Skin of body (tissue), 2 donors: ENCODE measurements around the gene BHLHE23. TPM values are rescaled to one million over a fixed set of nuclear protein-coding genes. Genes with fewer than 3 reads are reported as not detected.
"Not testable (repeated sequence)": the region's sequence is repeated elsewhere in the genome, so short reads cannot be mapped to it uniquely, and the experiment has no call there.

Source experiments
- DNase-seq: peaks from one replicate; lab custom pipeline; 2025; lab: John Stamatoyannopoulos, UW
- total RNA-seq: library from RNA; depleted of rRNA; stranded (reverse); fragments of >200 nt; gene quantifications from one replicate; pipeline ENCODE4 v1.2.3, GENCODE V29; 2014

The BHLHE23 gene
- total RNA-seq, 1 donor from 2014 or later = not detected

DNA sequence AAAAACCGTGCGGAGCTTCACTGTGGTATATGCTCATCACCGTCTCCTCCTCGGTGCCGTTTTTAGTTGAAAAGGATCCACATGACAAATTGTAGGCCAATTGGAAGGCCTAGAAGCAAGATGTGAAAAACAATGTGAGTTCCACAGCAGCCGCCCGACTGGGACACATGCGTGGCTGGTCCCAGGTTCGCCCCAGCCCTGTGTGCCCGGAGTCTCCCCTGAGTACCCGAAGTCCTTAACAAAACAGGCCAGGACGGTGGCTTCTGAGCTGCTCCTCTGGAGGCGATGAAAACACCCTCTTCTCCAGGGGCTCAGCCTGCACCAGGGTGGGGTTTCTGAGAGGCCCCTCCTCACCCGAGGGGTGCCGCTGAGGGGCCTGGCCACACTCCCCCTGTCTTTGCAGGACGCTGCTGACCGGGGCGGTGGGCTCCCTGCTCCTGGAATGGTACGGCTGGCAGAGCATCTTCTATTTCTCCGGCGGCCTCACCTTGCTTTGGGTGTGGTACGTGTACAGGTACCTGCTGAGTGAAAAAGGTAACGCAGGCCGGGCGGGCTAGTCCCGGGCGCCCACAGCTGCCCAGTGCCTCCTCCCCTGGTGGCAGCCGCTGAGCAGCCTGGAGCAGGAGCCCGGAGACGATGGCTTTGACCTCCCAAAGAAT is 44.4 kb downstream of the BHLHE23 start:
- DNase-seq = no peak

DNA sequence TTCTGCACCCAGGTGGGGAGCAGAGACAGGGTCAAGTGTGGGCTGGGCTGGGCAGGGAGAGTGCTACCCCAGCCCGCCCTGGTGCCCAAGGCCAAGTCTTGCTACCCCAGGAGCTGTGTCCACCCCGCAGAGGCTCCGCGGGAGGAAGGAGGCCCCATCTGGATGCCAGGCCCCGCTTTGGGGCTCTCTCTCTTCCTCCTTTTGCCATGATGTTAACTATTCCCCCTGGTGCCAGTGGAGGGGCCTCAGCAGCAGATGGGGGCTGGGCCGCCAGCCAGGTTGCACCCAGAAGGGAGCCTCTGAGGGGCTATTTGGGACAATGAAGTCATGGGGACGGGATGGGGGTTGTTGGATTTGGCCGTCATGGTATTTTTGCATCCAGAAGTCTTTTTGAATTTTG is 45.0 kb downstream of the BHLHE23 start:
- DNase-seq = no peak

- no peak for DNase-seq
These were observed 45.4 kb downstream of the BHLHE23 start for GRCh38 chr20:62961310-62961783.

- DNase-seq = not testable (repeated sequence)
These were observed 46.1 kb downstream of the BHLHE23 start for GRCh38 chr20:62960446-62961309.

- no peak for DNase-seq
These were observed 46.7 kb downstream of the BHLHE23 start for GRCh38 chr20:62959998-62960436.

DNA sequence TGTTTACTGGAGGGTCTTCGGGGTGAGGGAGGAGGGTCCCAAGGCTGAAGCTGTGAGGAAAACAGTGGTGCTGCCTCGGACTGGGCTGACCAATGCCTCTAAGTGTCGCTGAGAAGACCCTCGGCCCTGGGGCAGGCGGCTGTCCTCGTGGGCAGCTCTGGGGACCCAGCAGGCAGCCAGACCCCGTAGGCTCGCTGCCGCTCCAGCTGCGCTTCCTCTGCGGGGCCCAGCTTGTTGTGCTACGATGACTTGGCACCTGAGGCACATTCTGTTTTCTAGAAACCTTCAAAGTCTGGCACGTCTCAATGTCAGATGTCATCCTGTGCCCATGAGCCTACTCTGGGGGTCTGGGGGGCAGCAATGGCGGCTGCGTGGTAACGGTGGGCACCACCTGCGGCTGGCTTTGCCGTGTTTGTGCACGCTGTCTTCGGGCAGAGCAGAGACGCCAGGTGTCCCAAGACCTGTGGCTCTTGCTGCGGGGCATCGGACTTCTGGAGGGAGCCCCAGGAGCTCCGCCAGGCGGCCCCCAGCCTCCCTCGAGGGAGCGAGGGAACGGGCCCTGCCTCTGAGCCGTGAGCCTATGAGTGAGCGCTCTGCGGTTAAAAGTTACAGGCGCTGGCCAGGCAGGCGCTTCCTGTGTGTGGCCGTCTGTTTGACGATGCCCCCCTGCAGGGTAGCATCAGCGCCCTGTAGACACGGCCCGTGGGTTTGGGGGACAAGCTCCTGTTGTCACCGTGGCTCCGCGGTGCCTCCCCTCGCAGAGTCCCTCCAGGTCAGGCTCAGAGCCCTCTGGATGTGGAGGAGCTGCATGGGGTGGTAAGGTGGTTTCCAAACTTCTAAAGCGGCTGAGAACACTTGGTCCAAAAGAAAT is 47.4 kb downstream of the BHLHE23 start:
- no peak for DNase-seq

GRCh38 chr20:62958388-62959100 is 48.2 kb downstream of the BHLHE23 start:
- DNase-seq = no peak

GRCh38 chr20:62957136-62958117 is 49.3 kb downstream of the BHLHE23 start:
- DNase-seq = no peak

DNA sequence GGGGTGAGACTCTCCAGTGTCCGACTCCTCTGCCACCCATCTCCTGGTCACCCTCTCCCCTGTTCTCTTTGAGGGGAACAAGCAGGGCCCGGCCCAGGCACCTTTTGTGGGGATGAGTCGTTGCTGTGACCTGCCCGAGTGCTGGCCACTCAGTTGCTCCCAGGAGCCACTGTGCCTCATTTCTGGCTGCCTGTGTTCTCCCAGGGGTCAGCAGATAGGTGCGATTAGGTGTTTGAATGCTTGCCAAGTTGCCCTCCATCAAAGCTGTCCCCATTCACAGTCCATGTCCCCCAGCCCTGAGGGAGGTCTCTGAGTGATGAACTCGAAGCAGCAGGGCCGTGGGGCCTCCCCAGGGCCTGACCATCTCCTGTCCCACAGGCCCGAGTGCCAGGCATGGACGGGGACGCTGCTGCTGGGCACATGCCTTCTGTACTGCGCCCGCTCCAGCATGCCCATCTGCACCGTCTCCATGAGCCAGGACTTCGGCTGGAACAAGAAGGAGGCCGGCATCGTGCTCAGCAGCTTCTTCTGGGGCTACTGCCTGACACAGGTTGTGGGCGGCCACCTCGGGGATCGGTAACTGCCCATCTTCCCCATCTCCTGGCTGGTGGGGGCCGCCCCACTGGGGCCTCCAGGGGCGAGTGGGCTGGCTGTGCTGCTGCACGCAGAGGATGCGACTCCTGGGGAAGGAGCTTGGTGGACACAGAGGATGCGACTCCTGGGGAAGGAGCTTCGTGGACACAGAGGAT is 50.2 kb downstream of the BHLHE23 start:
- DNase-seq = no peak

Other genes starting within 250 kb of the BHLHE23 start
- gene MRGBP, start 210.5 kb downstream of the BHLHE23 start, total RNA-seq = 9.3 TPM
- gene OGFR, start 202.1 kb downstream of the BHLHE23 start, total RNA-seq = 17.8 TPM
- gene COL9A3, start 189.9 kb downstream of the BHLHE23 start, total RNA-seq = 17.8 TPM
- 11.3 TPM for gene TCFL5, start 145.1 kb downstream of the BHLHE23 start, total RNA-seq
- gene DIDO1, start 80.5 kb downstream of the BHLHE23 start, total RNA-seq = 34.4 TPM
- 41.8 TPM for gene GID8, start 68.8 kb downstream of the BHLHE23 start, total RNA-seq
- gene SLC17A9, start 54.3 kb downstream of the BHLHE23 start, total RNA-seq = 4.7 TPM
- 14.5 TPM for gene YTHDF1, start 209.2 kb upstream of the BHLHE23 start, total RNA-seq
- not detected for gene BIRC7, start 228.9 kb upstream of the BHLHE23 start, total RNA-seq
- gene NKAIN4, start 247.5 kb upstream of the BHLHE23 start, total RNA-seq = 3.7 TPM